WI38 (cell line): ENCODE data around the gene ERRFI1.

Experiments used
- H3K4me3 ChIP-seq: 2 replicates; pipeline ENCODE4 v1.5.1; 2011; ENCODE audit warnings: low read depth, mild to moderate bottlenecking, control low read depth, low read length
- CTCF ChIP-seq: IDR thresholded peaks from 2 replicates; pipeline ENCODE4 v1.5.1; 2012; ENCODE audit warnings: low read depth, mild to moderate bottlenecking, control low read depth, low read length

The ERRFI1 gene

GRCh38 chr1:8016210-8016894, 9.8 kb downstream of the ERRFI1 start:
- TF ChIP-seq CTCF, result no peak
- H3K4me3 ChIP-seq, result no peak overlapping the region

GRCh38 chr1:8015809-8016165, 10.3 kb downstream of the ERRFI1 start:
- no peak overlapping the region for H3K4me3 ChIP-seq
- no peak for TF ChIP-seq CTCF

GRCh38 chr1:8015036-8015808, 10.9 kb downstream of the ERRFI1 start:
- peak; percentile 28; the same call in 1 of the 2 replicates for TF ChIP-seq CTCF
- no peak overlapping the region for H3K4me3 ChIP-seq

GRCh38 chr1:8014381-8014988, 11.6 kb downstream of the ERRFI1 start:
- no peak for TF ChIP-seq CTCF
- no peak overlapping the region for H3K4me3 ChIP-seq

- no peak overlapping the region for H3K4me3 ChIP-seq
- no peak for TF ChIP-seq CTCF
Observed at GRCh38 chr1:8013800-8014199, 12.3 kb downstream of the ERRFI1 start.

GRCh38 chr1:8013399-8013798, 12.7 kb downstream of the ERRFI1 start:
- no peak overlapping the region for H3K4me3 ChIP-seq
- no peak for TF ChIP-seq CTCF

GRCh38 chr1:8012955-8013354, 13.2 kb downstream of the ERRFI1 start:
- no peak for TF ChIP-seq CTCF
- H3K4me3 ChIP-seq, result no peak overlapping the region
